Neural progenitor cell (in vitro differentiated cells): ENCODE results near the gene FLVCR2. TPM values are rescaled to one million over a fixed set of nuclear protein-coding genes. Genes with fewer than 3 reads are reported as not detected.

ENCODE experiments used
- DNase-seq: peaks from one replicate; pipeline ENCODE4 v3.0.0-alpha.2; 2016; ENCODE audit warnings: low spot score
- H2AFZ ChIP-seq: fragments of 200-600 bp; sonication (generic); replicated peaks from 2 replicates; pipeline ENCODE4 v1.6.1; 2016; ENCODE audit warnings: antibody characterized with exemption
- H3F3A ChIP-seq: fragments of 200-600 bp; sonication (generic); 2 replicates; pipeline ENCODE4 v1.6.1; 2016; ENCODE audit warnings: antibody characterized with exemption, low read depth
- H3K27ac ChIP-seq: fragments of 200-600 bp; sonication (generic); 2 replicates; pipeline ENCODE4 v1.5.1; 2016; ENCODE audit warnings: mild to moderate bottlenecking
- H3K27me3 ChIP-seq: fragments of 200-600 bp; sonication (generic); 2 replicates; pipeline ENCODE4 v1.6.1; 2016; ENCODE audit warnings: mild to moderate bottlenecking, moderate library complexity
- H3K36me3 ChIP-seq: fragments of 200-600 bp; sonication (generic); 2 replicates; pipeline ENCODE4 v1.5.1; 2016
- H3K4me1 ChIP-seq: fragments of 200-600 bp; sonication (generic); 2 replicates; pipeline ENCODE4 v1.6.1; 2016; ENCODE audit warnings: mixed run types
- H3K4me2 ChIP-seq: fragments of 200-600 bp; sonication (generic); 2 replicates; pipeline ENCODE4 v1.6.1; 2016
- H3K4me3 ChIP-seq: fragments of 200-600 bp; sonication (generic); 2 replicates; pipeline ENCODE4 v1.5.1; 2016
- H3K79me2 ChIP-seq: fragments of 200-600 bp; sonication (generic); 2 replicates; pipeline ENCODE4 v1.6.1; 2016; ENCODE audit warnings: low read depth
- H3K9ac ChIP-seq: fragments of 200-600 bp; sonication (generic); 2 replicates; pipeline ENCODE4 v1.6.1; 2016
- H3K9me3 ChIP-seq: fragments of 200-600 bp; sonication (generic); 2 replicates; pipeline ENCODE4 v1.5.1; 2016; ENCODE audit warnings: low read depth
- H4K20me1 ChIP-seq: fragments of 200-600 bp; sonication (generic); 2 replicates; pipeline ENCODE4 v1.6.1; 2016; ENCODE audit warnings: low read depth
- H3K27ac Mint-ChIP-seq: 3 replicates; pipeline ENCODE4 v1.8.0; 2021; ENCODE audit warnings: mixed read lengths
- H3K27me3 Mint-ChIP-seq: 2 replicates; pipeline ENCODE4 v1.8.0; 2022; ENCODE audit warnings: low read depth, mild to moderate bottlenecking, inconsistent platforms, moderate library complexity, mixed read lengths; ENCODE audit not compliant: insufficient read depth
- H3K36me3 Mint-ChIP-seq: 3 replicates; pipeline ENCODE4 v1.8.0; 2021; ENCODE audit warnings: mixed read lengths
- H3K4me1 Mint-ChIP-seq: 3 replicates; pipeline ENCODE4 v1.8.0; 2021; ENCODE audit warnings: mixed read lengths
- H3K4me3 Mint-ChIP-seq: 3 replicates; pipeline ENCODE4 v1.8.0; 2021; ENCODE audit warnings: mild to moderate bottlenecking, moderate library complexity, mixed read lengths
- H3K9me3 Mint-ChIP-seq: 3 replicates; pipeline ENCODE4 v1.8.0; 2020; ENCODE audit warnings: mixed read lengths
- EZH2 ChIP-seq: fragments of 200-600 bp; sonication (generic); IDR thresholded peaks from 2 replicates; pipeline ENCODE4 v1.6.1; 2017; ENCODE audit warnings: antibody characterized with exemption, mild to moderate bottlenecking, moderate library complexity
- EZH2phosphoT487 ChIP-seq: fragments of 200-600 bp; sonication (generic); IDR thresholded peaks from 2 replicates; pipeline ENCODE4 v1.6.1; 2017; ENCODE audit warnings: antibody characterized with exemption
- total RNA-seq: library from RNA; depleted of rRNA; stranded (reverse); fragments of >200 nt; gene quantifications from 2 replicates; pipeline ENCODE4 v1.2.3, GENCODE V29; 2015; ENCODE audit warnings: low replicate concordance
- TF ChIP-seq, protein P1 (sequence below): fragments of 200-600 bp; sonication (generic); IDR thresholded peaks from 2 replicates; pipeline ENCODE4 v1.5.1; 2017; ENCODE audit warnings: antibody characterized with exemption, mild to moderate bottlenecking

FLVCR2 gene
- total RNA-seq, 1 donor from 2014 or later, result 1.7 TPM

DNA sequence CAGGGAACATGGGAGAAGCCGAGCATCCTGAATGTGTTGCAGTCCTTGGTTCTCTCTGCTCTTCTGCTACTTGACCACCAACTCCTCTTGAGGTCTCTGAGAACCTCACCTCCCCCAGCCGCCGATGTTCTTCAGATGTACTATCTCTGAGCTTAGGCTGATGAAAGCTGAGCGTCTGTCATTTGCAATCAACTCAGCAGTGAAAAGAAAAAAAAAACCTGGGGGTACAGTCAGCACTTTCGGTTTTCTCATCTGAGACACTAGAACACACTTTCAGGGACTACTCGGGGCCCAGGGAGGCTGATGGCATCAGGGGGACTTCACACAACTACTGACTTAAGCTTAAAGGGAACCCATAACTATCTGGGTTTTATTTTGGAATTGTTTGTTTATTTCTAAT lies 9.6 kb upstream of the FLVCR2 start:
- no peak for DNase-seq
- Mint-ChIP-seq H3K27me3 (peaks cover 15% of the 10 kb centered on the region), H3K4me3 (no peak overlapping the region), H3K9me3 (no peaks in the 10 kb centered on the region), H3K36me3 (no peaks in the 10 kb centered on the region), H3K27ac (no peak overlapping the region), H3K4me1 (peaks cover 6% of the 10 kb centered on the region)
- Histone ChIP-seq H2AFZ (no peak overlapping the region), H3K27ac (no peak overlapping the region), H3K9me3 (no peaks in the 10 kb centered on the region), H3K4me2 (no peak overlapping the region), H3K27me3 (no peaks in the 10 kb centered on the region), H3K79me2 (no peaks in the 10 kb centered on the region), H3K36me3 (no peaks in the 10 kb centered on the region), H3K4me3 (no peak overlapping the region), H3K9ac (no peak overlapping the region), H3F3A (no peaks in the 10 kb centered on the region), H3K4me1 (no peaks in the 10 kb centered on the region), H4K20me1 (no peaks in the 10 kb centered on the region)
- TF ChIP-seq EZH2, result no peak
- TF ChIP-seq EZH2phosphoT487, result no peak
- TF ChIP-seq, protein P1, sequence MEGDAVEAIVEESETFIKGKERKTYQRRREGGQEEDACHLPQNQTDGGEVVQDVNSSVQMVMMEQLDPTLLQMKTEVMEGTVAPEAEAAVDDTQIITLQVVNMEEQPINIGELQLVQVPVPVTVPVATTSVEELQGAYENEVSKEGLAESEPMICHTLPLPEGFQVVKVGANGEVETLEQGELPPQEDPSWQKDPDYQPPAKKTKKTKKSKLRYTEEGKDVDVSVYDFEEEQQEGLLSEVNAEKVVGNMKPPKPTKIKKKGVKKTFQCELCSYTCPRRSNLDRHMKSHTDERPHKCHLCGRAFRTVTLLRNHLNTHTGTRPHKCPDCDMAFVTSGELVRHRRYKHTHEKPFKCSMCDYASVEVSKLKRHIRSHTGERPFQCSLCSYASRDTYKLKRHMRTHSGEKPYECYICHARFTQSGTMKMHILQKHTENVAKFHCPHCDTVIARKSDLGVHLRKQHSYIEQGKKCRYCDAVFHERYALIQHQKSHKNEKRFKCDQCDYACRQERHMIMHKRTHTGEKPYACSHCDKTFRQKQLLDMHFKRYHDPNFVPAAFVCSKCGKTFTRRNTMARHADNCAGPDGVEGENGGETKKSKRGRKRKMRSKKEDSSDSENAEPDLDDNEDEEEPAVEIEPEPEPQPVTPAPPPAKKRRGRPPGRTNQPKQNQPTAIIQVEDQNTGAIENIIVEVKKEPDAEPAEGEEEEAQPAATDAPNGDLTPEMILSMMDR, result no peak

- Histone ChIP-seq H3K36me3 (no peaks in the 10 kb centered on the region), H4K20me1 (no peaks in the 10 kb centered on the region), H3F3A (no peaks in the 10 kb centered on the region), H2AFZ (no peak overlapping the region), H3K4me1 (no peaks in the 10 kb centered on the region), H3K9me3 (no peaks in the 10 kb centered on the region), H3K9ac (no peak overlapping the region), H3K27ac (no peak overlapping the region), H3K27me3 (no peaks in the 10 kb centered on the region), H3K79me2 (no peaks in the 10 kb centered on the region), H3K4me2 (no peak overlapping the region), H3K4me3 (no peak overlapping the region)
- Mint-ChIP-seq H3K36me3 (no peaks in the 10 kb centered on the region), H3K27me3 (peaks cover 6% of the 10 kb centered on the region), H3K27ac (peak overlapping the region; percentile 24), H3K4me3 (no peak overlapping the region), H3K9me3 (peaks cover 2% of the 10 kb centered on the region), H3K4me1 (peaks cover 6% of the 10 kb centered on the region)
- DNase-seq, result no peak
- no peak for TF ChIP-seq EZH2phosphoT487
- TF ChIP-seq, protein P1, result no peak
- no peak for TF ChIP-seq EZH2
Measured at GRCh38 chr14:75570797-75571196, 7.6 kb upstream of the FLVCR2 start.

DNA sequence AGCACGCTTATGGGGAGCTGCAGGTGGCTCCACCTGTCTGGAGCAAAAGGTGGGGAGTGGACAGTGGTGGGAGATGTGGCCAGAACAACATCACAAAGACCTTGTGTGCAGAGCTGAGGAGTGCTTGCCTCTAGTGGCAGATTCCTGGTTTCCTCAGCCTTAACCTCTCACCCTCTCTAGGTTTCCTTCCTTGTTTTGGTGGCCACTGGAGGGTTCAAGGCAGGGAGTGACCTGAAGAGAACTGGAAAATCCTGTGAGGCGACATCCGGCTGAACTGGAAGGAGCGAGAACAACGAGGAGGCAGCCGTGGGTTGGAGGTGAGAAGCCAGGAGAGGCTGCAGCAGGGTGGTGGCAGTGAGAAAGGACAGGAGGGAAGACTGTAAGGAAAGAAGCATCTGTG lies 6.3 kb upstream of the FLVCR2 start:
- H3K4me2 ChIP-seq, result no peak overlapping the region
- no peak overlapping the region for H3K4me3 Mint-ChIP-seq
- no peaks in the 10 kb centered on the region for H3F3A ChIP-seq
- H3K4me3 ChIP-seq, result no peak overlapping the region
- TF ChIP-seq, protein P1, result no peak
- TF ChIP-seq EZH2 (no peak), EZH2phosphoT487 (no peak)
- H3K27ac ChIP-seq, result no peak overlapping the region
- H3K36me3 Mint-ChIP-seq, result no peaks in the 10 kb centered on the region
- no peaks in the 10 kb centered on the region for H3K36me3 ChIP-seq
- no peaks in the 10 kb centered on the region for H3K27me3 ChIP-seq
- no peaks in the 10 kb centered on the region for H3K79me2 ChIP-seq
- no peak for DNase-seq
- no peaks in the 10 kb centered on the region for H3K9me3 ChIP-seq
- H2AFZ ChIP-seq, result no peak overlapping the region
- H3K27ac Mint-ChIP-seq, result peak overlapping the region; percentile 44
- H3K27me3 Mint-ChIP-seq, result peaks cover 8% of the 10 kb centered on the region
- H3K4me1 Mint-ChIP-seq, result peaks cover 6% of the 10 kb centered on the region
- H3K9ac ChIP-seq, result no peak overlapping the region
- no peaks in the 10 kb centered on the region for H3K4me1 ChIP-seq
- H3K9me3 Mint-ChIP-seq, result peaks cover 2% of the 10 kb centered on the region
- H4K20me1 ChIP-seq, result no peaks in the 10 kb centered on the region
